ENCODE results near the gene DCAF17.

DNA sequence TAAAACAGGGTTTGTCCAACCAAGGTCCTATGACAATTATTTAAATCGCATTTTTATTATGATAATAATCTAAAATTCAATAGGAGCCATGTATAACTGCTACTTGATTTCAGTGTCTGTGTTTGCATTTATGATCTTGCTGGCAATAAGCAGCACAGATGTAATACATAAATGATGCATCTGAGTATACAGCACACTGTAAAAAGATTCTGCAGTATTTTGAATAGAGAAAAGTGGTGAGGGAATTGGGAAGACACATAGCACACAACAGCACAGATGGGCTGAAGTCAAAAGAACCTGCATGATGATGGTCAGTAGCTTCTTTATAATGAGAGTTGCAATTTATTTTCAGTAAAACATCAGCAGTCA lies 26.4 kb upstream of the DCAF17 start:
- TF ChIP-seq, protein P1, sequence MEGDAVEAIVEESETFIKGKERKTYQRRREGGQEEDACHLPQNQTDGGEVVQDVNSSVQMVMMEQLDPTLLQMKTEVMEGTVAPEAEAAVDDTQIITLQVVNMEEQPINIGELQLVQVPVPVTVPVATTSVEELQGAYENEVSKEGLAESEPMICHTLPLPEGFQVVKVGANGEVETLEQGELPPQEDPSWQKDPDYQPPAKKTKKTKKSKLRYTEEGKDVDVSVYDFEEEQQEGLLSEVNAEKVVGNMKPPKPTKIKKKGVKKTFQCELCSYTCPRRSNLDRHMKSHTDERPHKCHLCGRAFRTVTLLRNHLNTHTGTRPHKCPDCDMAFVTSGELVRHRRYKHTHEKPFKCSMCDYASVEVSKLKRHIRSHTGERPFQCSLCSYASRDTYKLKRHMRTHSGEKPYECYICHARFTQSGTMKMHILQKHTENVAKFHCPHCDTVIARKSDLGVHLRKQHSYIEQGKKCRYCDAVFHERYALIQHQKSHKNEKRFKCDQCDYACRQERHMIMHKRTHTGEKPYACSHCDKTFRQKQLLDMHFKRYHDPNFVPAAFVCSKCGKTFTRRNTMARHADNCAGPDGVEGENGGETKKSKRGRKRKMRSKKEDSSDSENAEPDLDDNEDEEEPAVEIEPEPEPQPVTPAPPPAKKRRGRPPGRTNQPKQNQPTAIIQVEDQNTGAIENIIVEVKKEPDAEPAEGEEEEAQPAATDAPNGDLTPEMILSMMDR (conservative IDR thresholded peaks at IDR 0.05; ENCODE audit: low read length) = no peak
- no peak for TF ChIP-seq EZH2phosphoT487 (IDR thresholded peaks at IDR 0.05; ENCODE audit: borderline replicate concordance, low read depth, low read length)
